Measurements from ENCODE around the gene INTS4.
A peak's percentile ranks its signal among the peaks of the same experiment; 100 is the strongest.
"Not testable (repeated sequence)": the region's sequence is repeated elsewhere in the genome, so short reads cannot be mapped to it uniquely, and the experiment has no call there.

The INTS4 gene

GRCh38 chr11:77843700-77844099, 150.8 kb downstream of the INTS4 start:
- not testable (repeated sequence) for ATAC-seq (replicated peaks; ENCODE audit: extremely low read depth, poor library complexity, severe bottlenecking); DNase-seq (ENCODE audit: low spot score in 2 of 2); H3K27ac Mint-ChIP-seq (ENCODE audit: low read depth); H3K4me1 Mint-ChIP-seq; H3K27me3 Mint-ChIP-seq; H3K4me3 Mint-ChIP-seq; H3K36me3 Mint-ChIP-seq (ENCODE audit: insufficient read depth)
- H3K9me3 Mint-ChIP-seq: peaks cover 13% of the 10 kb centered on the region

- Mint-ChIP-seq H3K27me3 (no peaks in the 10 kb centered on the region), H3K4me3 (no peak overlapping the region), H3K4me1 (no peaks in the 10 kb centered on the region), H3K9me3 (peaks cover 13% of the 10 kb centered on the region), H3K36me3 (ENCODE audit: insufficient read depth) (peaks cover 4% of the 10 kb centered on the region), H3K27ac (ENCODE audit: low read depth) (no peak overlapping the region)
- ATAC-seq (replicated peaks; ENCODE audit: extremely low read depth, poor library complexity, severe bottlenecking) (no peak), DNase-seq (ENCODE audit: low spot score in 2 of 2) (no peak)
These were observed 151.9 kb downstream of the INTS4 start for GRCh38 chr11:77842441-77843121.

- Mint-ChIP-seq H3K9me3 (no peaks in the 10 kb centered on the region), H3K36me3 (ENCODE audit: insufficient read depth) (no peaks in the 10 kb centered on the region), H3K4me3 (no peak overlapping the region), H3K4me1 (peaks cover 7% of the 10 kb centered on the region), H3K27me3 (no peaks in the 10 kb centered on the region), H3K27ac (ENCODE audit: low read depth) (no peak overlapping the region)
- peak; percentile 28 for ATAC-seq (replicated peaks; ENCODE audit: extremely low read depth, poor library complexity, severe bottlenecking)
- no peak for DNase-seq (ENCODE audit: low spot score in 2 of 2)
These were observed 161.2 kb downstream of the INTS4 start for GRCh38 chr11:77833302-77833701.

GRCh38 chr11:77828926-77829325, 165.5 kb downstream of the INTS4 start:
- ATAC-seq (replicated peaks; ENCODE audit: extremely low read depth, poor library complexity, severe bottlenecking) (no peak), DNase-seq (ENCODE audit: low spot score in 2 of 2) (no peak)
- Mint-ChIP-seq H3K4me3 (no peak overlapping the region), H3K9me3 (no peaks in the 10 kb centered on the region), H3K27me3 (no peaks in the 10 kb centered on the region), H3K36me3 (ENCODE audit: insufficient read depth) (peaks cover 3% of the 10 kb centered on the region), H3K4me1 (peaks cover 7% of the 10 kb centered on the region), H3K27ac (ENCODE audit: low read depth) (peak overlapping the region; percentile 72)

All from central memory CD8-positive, alpha-beta T cell (primary cell).